OCI-LY1 (cell line): ENCODE results near the gene ACER3.

ENCODE experiments used
- CTCF ChIP-seq: fragments of 200-600 bp; sonication (generic), shearing (Covaris generic); IDR thresholded peaks from 2 replicates; pipeline ENCODE4 v1.5.1; 2017; ENCODE audit warnings: mild to moderate bottlenecking, antibody characterized with exemption, low read length, moderate library complexity, mixed read lengths
- EZH2 ChIP-seq: fragments of 200-600 bp; sonication (generic), shearing (Covaris generic); IDR thresholded peaks from 2 replicates; pipeline ENCODE4 v1.8.0; 2017; ENCODE audit warnings: borderline replicate concordance, mixed run types, mild to moderate bottlenecking, antibody characterized with exemption, low read length, moderate library complexity, mixed read lengths

- TF ChIP-seq CTCF: no peak
- TF ChIP-seq EZH2: no peak
Observed at GRCh38 chr11:77019976-77020595, 159.4 kb downstream of the ACER3 start.
